Activated CD8-positive, alpha-beta memory T cell treated with anti-CD3 and anti-CD28 coated beads for 48 hours (primary cell): ENCODE data around the gene ARMH3.

Experiments
- DNase-seq, 3 experiments: peaks; one replicate each; pipeline ENCODE4 v3.0.0-alpha.2; 2020; ENCODE audit warnings: low read depth in 2 of 3, low spot score in 2 of 3

ARMH3 gene

GRCh38 chr10:101896225-101896877, 159.6 kb downstream of the ARMH3 start:
- DNase-seq: no peak

- DNase-seq: no peak
These were observed 160.2 kb downstream of the ARMH3 start for GRCh38 chr10:101895781-101896180.

GRCh38 chr10:101894742-101895141, 161.2 kb downstream of the ARMH3 start:
- DNase-seq: no peak

DNA sequence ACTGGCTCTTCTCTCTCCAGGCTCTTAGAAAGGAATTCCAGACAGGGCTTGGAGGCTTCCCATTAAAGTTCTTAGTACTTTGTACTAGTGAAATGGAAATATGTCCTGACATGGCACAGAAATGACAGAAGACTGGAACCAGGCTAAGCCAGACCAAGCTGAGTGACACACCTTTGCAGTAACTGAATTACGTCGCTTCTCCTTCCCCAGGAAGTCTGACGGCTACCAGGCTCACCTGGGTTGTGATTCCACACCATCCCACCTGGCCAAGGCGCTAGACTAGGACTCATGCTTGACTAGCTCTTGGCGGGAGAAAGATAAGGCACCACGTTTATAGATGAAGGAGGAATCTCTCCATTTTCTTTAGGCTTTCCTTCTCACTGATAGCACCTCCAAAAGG, 161.7 kb downstream of the ARMH3 start:
- no peak for DNase-seq

GRCh38 chr10:101893510-101894120, 162.4 kb downstream of the ARMH3 start:
- DNase-seq: no peak

DNA sequence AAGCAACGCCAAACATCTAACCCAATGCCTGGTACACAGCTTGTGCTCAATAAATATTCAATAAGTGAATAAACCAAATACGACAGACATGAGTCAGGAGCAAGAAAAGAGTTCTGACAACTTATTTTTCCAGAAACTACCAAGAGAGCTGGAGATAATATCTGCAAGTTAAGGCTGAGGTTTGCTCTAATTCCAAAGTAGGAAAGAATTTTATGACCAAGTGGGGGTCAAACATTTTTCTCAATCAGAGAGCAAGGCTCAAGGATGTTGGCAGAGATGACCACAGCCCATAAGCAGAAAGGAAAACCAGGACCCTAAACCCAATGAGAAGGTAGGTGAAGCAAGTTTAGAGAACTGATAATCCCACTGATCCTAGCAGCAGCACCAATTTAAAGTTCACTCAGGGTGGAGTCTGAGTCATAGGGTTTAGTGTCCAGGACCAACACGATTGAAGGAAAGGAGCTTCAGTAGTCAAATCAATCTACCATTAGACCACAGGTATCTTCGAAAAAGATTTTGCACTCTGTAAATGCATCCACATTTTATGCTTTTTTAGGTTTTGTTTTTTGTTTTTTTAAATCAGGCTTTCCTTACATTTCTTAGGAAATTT, 163.1 kb downstream of the ARMH3 start:
- DNase-seq: no peak

- DNase-seq: peak in 2 of 3 experiments; percentile 35 to 43
These were observed 166.4 kb downstream of the ARMH3 start for GRCh38 chr10:101889256-101890210.

- DNase-seq: no peak
These were observed 167.6 kb downstream of the ARMH3 start for GRCh38 chr10:101888251-101888949.

- DNase-seq: no peak
These were observed 168.2 kb downstream of the ARMH3 start for GRCh38 chr10:101887775-101888174.

GRCh38 chr10:101886521-101887312, 169.3 kb downstream of the ARMH3 start:
- no peak for DNase-seq

DNA sequence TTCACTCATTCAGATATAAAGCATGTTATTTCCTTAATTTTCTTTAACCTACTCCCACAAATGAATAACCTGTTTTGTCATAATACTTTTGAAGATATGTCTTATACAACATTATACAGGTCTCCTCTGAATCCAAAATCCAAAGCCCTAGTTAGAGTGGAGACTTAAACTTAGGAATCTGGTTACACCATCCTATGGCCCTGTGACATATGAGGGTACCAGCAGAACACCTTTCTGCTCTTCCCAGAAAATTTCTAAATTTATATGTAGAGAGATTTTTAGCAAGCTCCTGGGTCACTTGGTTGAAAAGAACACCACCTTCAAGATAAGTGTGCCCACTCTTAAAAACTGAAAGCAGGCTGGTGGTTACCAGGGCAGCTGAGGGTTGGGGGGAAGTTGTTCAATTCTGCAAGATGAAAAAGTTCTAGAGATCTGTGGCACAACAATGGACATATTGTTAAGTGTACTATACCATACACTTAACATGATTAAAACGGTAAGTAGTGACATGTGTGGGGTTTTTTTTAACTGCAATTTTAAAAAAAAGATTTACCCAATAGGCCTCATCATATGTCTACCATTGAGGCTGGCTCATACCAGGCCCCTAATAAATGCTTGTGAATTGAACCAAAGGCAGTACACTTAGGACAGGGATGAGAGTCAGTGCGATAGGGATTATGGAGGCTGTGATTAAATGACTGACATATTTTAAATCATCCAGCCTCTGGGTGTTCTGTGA, 174.8 kb downstream of the ARMH3 start:
- no peak for DNase-seq

DNA sequence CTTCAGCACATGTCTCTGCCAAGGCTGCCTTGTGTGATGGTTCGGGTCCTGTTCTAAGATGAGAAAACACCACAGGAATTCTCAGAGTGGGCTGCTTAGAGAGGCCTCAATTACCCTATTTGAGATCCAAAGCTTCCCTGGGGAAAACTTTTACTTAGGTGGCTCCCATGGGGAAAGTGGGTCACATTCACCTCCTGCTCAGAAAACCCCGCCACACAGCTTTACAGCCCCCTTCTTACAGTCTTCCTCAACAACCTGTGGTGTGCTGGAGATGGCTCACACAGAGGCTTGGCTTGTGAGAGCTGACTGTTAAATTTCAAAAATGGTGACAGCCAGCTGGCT, 175.8 kb downstream of the ARMH3 start:
- no peak for DNase-seq

GRCh38 chr10:101879456-101880231, 176.3 kb downstream of the ARMH3 start:
- DNase-seq: no peak

DNA sequence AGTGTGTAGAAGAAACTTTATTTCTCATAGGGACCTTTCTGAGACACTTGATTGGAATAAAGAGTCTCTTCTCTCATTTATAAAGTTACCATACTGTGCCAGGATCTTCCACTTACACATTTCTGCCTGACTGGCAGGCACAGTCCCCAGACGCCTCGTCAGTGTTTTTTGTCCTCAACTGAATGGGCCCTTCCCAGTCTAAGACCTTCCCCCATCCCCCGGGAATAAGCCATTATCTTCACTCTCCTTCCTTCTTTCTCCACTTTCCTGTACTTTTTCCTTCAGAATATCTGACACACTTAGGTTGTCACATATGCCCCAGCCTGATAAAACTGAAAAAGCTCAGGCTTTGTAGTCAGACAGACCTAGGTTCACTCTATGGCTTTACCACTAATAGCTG, 177.1 kb downstream of the ARMH3 start:
- no peak for DNase-seq

DNA sequence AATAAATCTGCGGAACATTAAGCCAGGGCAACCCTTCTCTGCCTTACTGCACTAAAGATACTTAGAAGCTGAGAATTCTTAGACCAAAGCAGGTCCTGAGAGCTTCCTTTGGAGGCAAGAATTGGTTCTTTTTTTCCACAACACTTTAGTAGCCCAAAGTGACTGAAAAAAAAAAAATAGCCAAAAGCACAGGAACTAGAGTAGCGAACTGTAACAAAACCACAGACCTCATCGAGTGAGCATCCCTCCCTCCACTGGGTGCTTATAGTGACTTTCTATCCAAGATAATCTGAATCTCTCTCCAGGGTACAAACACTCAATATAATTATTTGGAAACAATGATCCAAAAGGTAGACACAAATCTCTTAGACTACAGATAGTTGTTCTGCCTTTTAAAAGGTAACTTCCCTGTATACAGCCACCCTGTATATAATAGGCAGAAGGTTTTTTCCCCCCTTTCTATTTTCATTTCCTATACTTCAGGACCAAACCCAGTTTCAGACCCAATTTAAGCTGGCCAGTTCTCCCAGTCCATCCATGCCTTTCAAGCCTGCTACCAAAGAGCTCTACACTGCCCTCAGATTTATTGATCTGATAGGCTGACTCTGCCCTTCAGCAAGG, 180.8 kb downstream of the ARMH3 start:
- DNase-seq: no peak

DNA sequence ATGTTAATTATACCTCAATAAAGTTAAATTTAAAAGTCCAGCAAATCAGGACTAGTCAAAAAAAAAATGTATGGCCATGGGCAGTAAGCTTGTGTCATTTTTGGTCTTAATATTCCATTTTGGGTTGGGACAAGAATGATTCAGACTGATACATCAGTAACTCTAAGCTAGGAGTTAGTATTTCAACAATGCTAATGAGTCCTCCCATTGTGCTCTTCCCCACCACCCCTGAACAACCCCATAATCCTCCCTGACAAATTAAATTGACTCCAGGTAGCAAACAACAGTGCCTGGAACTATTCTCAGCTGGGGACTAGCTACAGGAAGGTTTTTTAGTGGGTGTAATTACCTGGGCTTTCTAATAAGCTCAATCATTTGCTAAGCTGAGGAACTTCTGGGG, 181.7 kb downstream of the ARMH3 start:
- no peak for DNase-seq

GRCh38 chr10:101867931-101868330, 188.0 kb downstream of the ARMH3 start:
- no peak for DNase-seq

- no peak for DNase-seq
These were observed 196.4 kb downstream of the ARMH3 start for GRCh38 chr10:101859530-101859929.
